ENCODE results near the gene MPPE1.

The MPPE1 gene

GRCh38 chr18:11909591-11910026 is 1.5 kb upstream of the MPPE1 start:
- Histone ChIP-seq H3K27ac (peak overlapping the region; percentile 99), H3K4me3 (peak overlapping the region; percentile 85)
- no peak for TF ChIP-seq CTCF (IDR thresholded peaks at IDR 0.05)
- DNase-seq (ENCODE audit: low spot score): no peak

- TF ChIP-seq CTCF (IDR thresholded peaks at IDR 0.05): no peak
- H3K4me3 ChIP-seq: peak overlapping the region; percentile 85
- DNase-seq (ENCODE audit: low spot score): no peak
- H3K27ac ChIP-seq: peak overlapping the region; percentile 99
Measured at GRCh38 chr18:11909061-11909455, 941 bp upstream of the MPPE1 start.

- no peak for DNase-seq (ENCODE audit: low spot score)
- Histone ChIP-seq H3K27ac (peak overlapping the region in 1 of 2 donors; percentile 99), H3K4me3 (peak overlapping the region; percentile 85)
- no peak for TF ChIP-seq CTCF (IDR thresholded peaks at IDR 0.05)
Measured at GRCh38 chr18:11906926-11907874, 917 bp downstream of the MPPE1 start.

- no peak for DNase-seq (ENCODE audit: low spot score)
- Histone ChIP-seq H3K27ac (no peak overlapping the region), H3K4me3 (no peak overlapping the region)
- TF ChIP-seq CTCF (IDR thresholded peaks at IDR 0.05): no peak
Measured at GRCh38 chr18:11906176-11906575, 1.9 kb downstream of the MPPE1 start.

GRCh38 chr18:11905613-11906012 is 2.5 kb downstream of the MPPE1 start:
- H3K4me3 ChIP-seq: no peak overlapping the region

GRCh38 chr18:11902522-11903292 is 5.4 kb downstream of the MPPE1 start:
- no peak for DNase-seq (ENCODE audit: low spot score)
- TF ChIP-seq CTCF (IDR thresholded peaks at IDR 0.05): no peak
- H3K27ac ChIP-seq: no peak overlapping the region
- no peak overlapping the region for H3K4me3 ChIP-seq

More at GRCh38 chr18:11905613-11906012, 2.5 kb downstream of the MPPE1 start:
- no peak for DNase-seq (ENCODE audit: low spot score)
- no peak overlapping the region for H3K27ac ChIP-seq
- no peak for TF ChIP-seq CTCF (IDR thresholded peaks at IDR 0.05)

All from coronary artery (tissue), 2 donors.